HG03039 (cell line): Measurements from ENCODE around the gene KRT27.
A peak's percentile ranks its signal among the peaks of the same experiment; 100 is the strongest.
"Not testable (repeated sequence)": the region's sequence is repeated elsewhere in the genome, so short reads cannot be mapped to it uniquely, and the experiment has no call there.

Experiments
- ATAC-seq: cut with Tn5 transposase; IDR thresholded peaks from one replicate; pipeline ENCODE4 v1.9.1; 2021; ENCODE audit warnings: mild to moderate bottlenecking, moderate library complexity; ENCODE audit not compliant: unreplicated experiment

The KRT27 gene

GRCh38 chr17:40782450-40782849 is at the start of gene KRT27:
KRT27 (minus strand) TSS chr17:40782550; CDS start chr17:40782493, 57 bp downstream.
- no peak for ATAC-seq

GRCh38 chr17:40830085-40830776 is 47.9 kb upstream of the KRT27 start:
- no peak for ATAC-seq

- no peak for ATAC-seq
These were observed 46.2 kb upstream of the KRT27 start for GRCh38 chr17:40828454-40829044.

- ATAC-seq: no peak
These were observed 45.5 kb upstream of the KRT27 start for GRCh38 chr17:40827746-40828453.

GRCh38 chr17:40825599-40825998 is 43.2 kb upstream of the KRT27 start:
- ATAC-seq: no peak

GRCh38 chr17:40824015-40824832 is 41.9 kb upstream of the KRT27 start:
- ATAC-seq: no peak

- ATAC-seq: no peak
These were observed 39.9 kb upstream of the KRT27 start, which contains the start of gene KRT10 for GRCh38 chr17:40822132-40822812. KRT10 (minus strand) TSS chr17:40822614; CDS start chr17:40822585, 29 bp downstream.

- ATAC-seq: no peak
These were observed 39.2 kb upstream of the KRT27 start for GRCh38 chr17:40821536-40821935.

GRCh38 chr17:40820228-40820838 is 38.0 kb upstream of the KRT27 start:
- ATAC-seq: no peak

GRCh38 chr17:40819528-40820125 is 37.3 kb upstream of the KRT27 start:
- ATAC-seq: no peak

GRCh38 chr17:40818733-40819527 is 36.6 kb upstream of the KRT27 start:
- ATAC-seq: peak; percentile 80

- no peak for ATAC-seq
These were observed 36.0 kb upstream of the KRT27 start for GRCh38 chr17:40818343-40818732.

- no peak for ATAC-seq
These were observed 34.8 kb upstream of the KRT27 start for GRCh38 chr17:40817103-40817682.

- no peak for ATAC-seq
These were observed 34.2 kb upstream of the KRT27 start for GRCh38 chr17:40816569-40816968.

GRCh38 chr17:40815381-40815780 is 33.0 kb upstream of the KRT27 start:
- no peak for ATAC-seq

- ATAC-seq: not testable (repeated sequence)
These were observed 32.3 kb upstream of the KRT27 start for GRCh38 chr17:40814657-40815056.

- ATAC-seq: no peak
These were observed 31.5 kb upstream of the KRT27 start for GRCh38 chr17:40813804-40814203.

GRCh38 chr17:40812639-40813038 is 30.3 kb upstream of the KRT27 start:
- ATAC-seq: no peak

GRCh38 chr17:40810494-40810893 is 28.1 kb upstream of the KRT27 start:
- ATAC-seq: no peak
